Measurements from ENCODE around the gene C11orf54.

DNA sequence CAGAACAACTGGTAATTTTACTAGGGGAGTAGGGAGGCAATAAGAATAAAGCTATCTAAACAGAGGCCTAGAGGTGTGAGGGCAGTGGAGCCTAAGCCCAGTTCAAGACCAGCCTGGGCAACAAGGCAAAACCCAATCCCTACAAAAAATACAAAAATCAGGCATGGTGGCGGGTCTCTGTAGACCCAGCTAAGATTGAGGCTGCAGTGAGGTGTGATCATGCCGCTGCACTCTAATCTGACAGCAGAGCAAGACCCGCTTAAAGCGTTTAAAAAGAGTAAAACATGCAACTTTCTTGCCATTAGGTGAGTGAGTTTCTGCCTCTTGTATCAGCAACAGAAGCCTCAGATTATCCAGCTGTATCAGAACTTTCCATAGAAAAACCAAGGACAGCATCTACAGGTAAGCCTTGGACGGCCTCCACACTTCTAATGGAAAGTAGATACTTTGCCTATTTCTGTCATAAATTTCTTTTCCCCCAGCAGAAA is 12.3 kb upstream of the C11orf54 start:
- no peak for TF ChIP-seq POLR2A (IDR thresholded peaks at IDR 0.05)
- TF ChIP-seq, protein P1, sequence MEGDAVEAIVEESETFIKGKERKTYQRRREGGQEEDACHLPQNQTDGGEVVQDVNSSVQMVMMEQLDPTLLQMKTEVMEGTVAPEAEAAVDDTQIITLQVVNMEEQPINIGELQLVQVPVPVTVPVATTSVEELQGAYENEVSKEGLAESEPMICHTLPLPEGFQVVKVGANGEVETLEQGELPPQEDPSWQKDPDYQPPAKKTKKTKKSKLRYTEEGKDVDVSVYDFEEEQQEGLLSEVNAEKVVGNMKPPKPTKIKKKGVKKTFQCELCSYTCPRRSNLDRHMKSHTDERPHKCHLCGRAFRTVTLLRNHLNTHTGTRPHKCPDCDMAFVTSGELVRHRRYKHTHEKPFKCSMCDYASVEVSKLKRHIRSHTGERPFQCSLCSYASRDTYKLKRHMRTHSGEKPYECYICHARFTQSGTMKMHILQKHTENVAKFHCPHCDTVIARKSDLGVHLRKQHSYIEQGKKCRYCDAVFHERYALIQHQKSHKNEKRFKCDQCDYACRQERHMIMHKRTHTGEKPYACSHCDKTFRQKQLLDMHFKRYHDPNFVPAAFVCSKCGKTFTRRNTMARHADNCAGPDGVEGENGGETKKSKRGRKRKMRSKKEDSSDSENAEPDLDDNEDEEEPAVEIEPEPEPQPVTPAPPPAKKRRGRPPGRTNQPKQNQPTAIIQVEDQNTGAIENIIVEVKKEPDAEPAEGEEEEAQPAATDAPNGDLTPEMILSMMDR (IDR thresholded peaks at IDR 0.05), result no peak

All from esophagus squamous epithelium (tissue), 4 donors.